GM12878 (cell line): ENCODE measurements around the gene IFITM1. TPM values are rescaled to one million over a fixed set of nuclear protein-coding genes. Genes with fewer than 3 reads are reported as not detected.

Experiments used
- BHLHE40 ChIP-seq, 2 experiments: fragments of 450-650 bp in 1 of 2; IDR thresholded peaks; 2 replicates each; pipeline ENCODE4 v1.6.1; 2011 to 2017; ENCODE audit warnings: low read depth in 2 of 2, borderline replicate concordance in 1 of 2, improper control_type of control experiment in 1 of 2, low read length in 1 of 2, mild to moderate bottlenecking in 1 of 2
- CREM ChIP-seq: IDR thresholded peaks from 2 replicates; pipeline ENCODE4 v1.6.1; 2014; ENCODE audit warnings: antibody characterized with exemption, low read depth
- EP300 ChIP-seq, 2 experiments: fragments of 150-350 bp in 1 of 2; IDR thresholded peaks; 2 replicates each; pipeline ENCODE4 v1.6.1; 2011 to 2012; ENCODE audit warnings: low read depth in 2 of 2, low read length in 2 of 2, borderline replicate concordance in 1 of 2, improper control_type of control experiment in 1 of 2, inconsistent platforms in 1 of 2; ENCODE audit not compliant: control insufficient read depth in 1 of 2
- ETV6 ChIP-seq, 2 experiments: fragments of 450-650 bp in 1 of 2; IDR thresholded peaks in 1 of 2; conservative IDR thresholded peaks in 1 of 2; 2 replicates each; pipeline ENCODE4 v1.6.1; 2014; ENCODE audit warnings: antibody characterized with exemption in 1 of 2, borderline replicate concordance in 1 of 2, low read depth in 1 of 2, mild to moderate bottlenecking in 1 of 2, moderate library complexity in 1 of 2
- HCFC1 ChIP-seq: fragments of 150-350 bp; IDR thresholded peaks from 2 replicates; pipeline ENCODE4 v1.6.1; 2014; ENCODE audit warnings: low read length
- HDAC2 ChIP-seq: fragments of 200-600 bp; sonication (generic); IDR thresholded peaks from 2 replicates; pipeline ENCODE4 v1.6.1; 2017
- IKZF1 ChIP-seq: fragments of 450-650 bp; conservative IDR thresholded peaks from 2 replicates; pipeline ENCODE4 v1.6.1; 2017; ENCODE audit warnings: antibody characterized with exemption, mild to moderate bottlenecking
- MEF2B ChIP-seq: fragments of 450-650 bp; IDR thresholded peaks from 2 replicates; pipeline ENCODE4 v1.6.1; 2018; ENCODE audit warnings: mild to moderate bottlenecking, moderate library complexity; ENCODE audit not compliant: partially characterized antibody, poor library complexity, severe bottlenecking
- MTA3 ChIP-seq: IDR thresholded peaks from 2 replicates; pipeline ENCODE4 v1.6.1; 2012; ENCODE audit warnings: low read length, inconsistent platforms, borderline replicate concordance
- NFIC ChIP-seq: IDR thresholded peaks from 2 replicates; pipeline ENCODE4 v1.6.1; 2012; ENCODE audit warnings: low read depth, mild to moderate bottlenecking, inconsistent platforms, low read length, moderate library complexity
- NKRF ChIP-seq: fragments of 450-650 bp; conservative IDR thresholded peaks from 2 replicates; pipeline ENCODE4 v1.6.1; 2017; ENCODE audit warnings: mild to moderate bottlenecking, moderate library complexity
- POLR2AphosphoS2 ChIP-seq: IDR thresholded peaks from 2 replicates; pipeline ENCODE4 v1.6.1; 2011; ENCODE audit warnings: low read depth, mild to moderate bottlenecking, low read length, improper control_type of control experiment, moderate library complexity
- REST ChIP-seq: IDR thresholded peaks from 2 replicates; pipeline ENCODE4 v1.6.1; 2012; ENCODE audit warnings: mild to moderate bottlenecking, low read depth, low read length
- TAF1 ChIP-seq: IDR thresholded peaks from 2 replicates; pipeline ENCODE4 v1.6.1; 2011; ENCODE audit warnings: mild to moderate bottlenecking, low read depth, low read length, borderline replicate concordance
- WRNIP1 ChIP-seq: IDR thresholded peaks from 2 replicates; pipeline ENCODE4 v1.6.1; 2011; ENCODE audit warnings: low read depth, low read length, improper control_type of control experiment, borderline replicate concordance
- ZBTB33 ChIP-seq: fragments of 450-650 bp; IDR thresholded peaks from 2 replicates; pipeline ENCODE4 v1.6.1; 2017; ENCODE audit warnings: mild to moderate bottlenecking
- polyA plus RNA-seq, 11 experiments: library from polyadenylated mRNA; depleted of rRNA in 4 of 11; unstranded in 6 of 11; stranded (reverse) in 5 of 11; fragments of >200 nt; fragmentation: Nextera tagmentation in 4 of 11; fragmentation: Illumina TruSeq in 1 of 11; extraction: Ambion mirVana in 4 of 11; extraction: Trizol in 1 of 11; gene quantifications; 1 replicate in 1 of 11; 2 replicates in 10 of 11; pipeline versions ENCODE4 v1.2.1 to v1.2.3, GENCODE V29; 2011 to 2016; ENCODE audit warnings: inconsistent platforms in 2 of 11, missing spikeins in 2 of 11, low read depth in 1 of 11
- total RNA-seq, 4 experiments: library from RNA; depleted of rRNA in 3 of 4; stranded (reverse); fragments of >200 nt in 3 of 4; fragmentation: Illumina TruSeq in 1 of 4; extraction: Trizol in 1 of 4; gene quantifications; 2 replicates each; pipeline versions ENCODE4 v1.2.1 to v1.2.3, GENCODE V29; 2013 to 2021
- TF ChIP-seq, protein P1 (sequence below): IDR thresholded peaks from 2 replicates; pipeline ENCODE4 v1.6.1; 2012; ENCODE audit warnings: low read depth, low read length, improper control_type of control experiment
- TF ChIP-seq, protein P2 (sequence below): IDR thresholded peaks from 2 replicates; pipeline ENCODE4 v1.6.1; 2012; ENCODE audit warnings: low read depth, low read length, improper control_type of control experiment

The IFITM1 gene
- total and polyA plus RNA-seq, 10 of the 15 experiments (the other 5 are each of a cell fraction or from before 2014, with no cell fraction given), result 396 to 2,788 (median 607) TPM

GRCh38 chr11:326842-327580 lies 13.2 kb downstream of the IFITM1 start (continued):
- TF ChIP-seq, protein P1, sequence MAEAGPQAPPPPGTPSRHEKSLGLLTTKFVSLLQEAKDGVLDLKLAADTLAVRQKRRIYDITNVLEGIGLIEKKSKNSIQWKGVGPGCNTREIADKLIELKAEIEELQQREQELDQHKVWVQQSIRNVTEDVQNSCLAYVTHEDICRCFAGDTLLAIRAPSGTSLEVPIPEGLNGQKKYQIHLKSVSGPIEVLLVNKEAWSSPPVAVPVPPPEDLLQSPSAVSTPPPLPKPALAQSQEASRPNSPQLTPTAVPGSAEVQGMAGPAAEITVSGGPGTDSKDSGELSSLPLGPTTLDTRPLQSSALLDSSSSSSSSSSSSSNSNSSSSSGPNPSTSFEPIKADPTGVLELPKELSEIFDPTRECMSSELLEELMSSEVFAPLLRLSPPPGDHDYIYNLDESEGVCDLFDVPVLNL, result no peak
- TF ChIP-seq BHLHE40 (IDR thresholded peaks at IDR 0.05; ENCODE audit: borderline replicate concordance in 1 of 2, low read depth in 2 of 2, low read length in 1 of 2), result peak; percentile 98 to 99
- peak; percentile 85 for TF ChIP-seq NFIC
- TF ChIP-seq MEF2B, result peak; percentile 79
- peak; percentile 82; the same call in 1 of the 2 replicates for TF ChIP-seq MTA3
- peak in 1 of 2 experiments; percentile 94; a peak in 2 of 4 replicates for TF ChIP-seq ETV6 (conservative IDR thresholded peaks at IDR 0.05 in 1 of 2, IDR thresholded peaks at IDR 0.05 in 1 of 2; ENCODE audit: borderline replicate concordance in 1 of 2, low read depth in 1 of 2)
- no peak for TF ChIP-seq POLR2AphosphoS2
- no peak for TF ChIP-seq NKRF
- TF ChIP-seq EP300 (IDR thresholded peaks at IDR 0.05; ENCODE audit: borderline replicate concordance in 1 of 2, control insufficient read depth in 1 of 2, low read depth in 2 of 2, low read length in 2 of 2), result peak; percentile 87 to 89
- TF ChIP-seq REST, result no peak
- TF ChIP-seq HDAC2, result no peak
- TF ChIP-seq HCFC1, result no peak
- TF ChIP-seq CREM, result peak; percentile 87
- TF ChIP-seq, protein P2, sequence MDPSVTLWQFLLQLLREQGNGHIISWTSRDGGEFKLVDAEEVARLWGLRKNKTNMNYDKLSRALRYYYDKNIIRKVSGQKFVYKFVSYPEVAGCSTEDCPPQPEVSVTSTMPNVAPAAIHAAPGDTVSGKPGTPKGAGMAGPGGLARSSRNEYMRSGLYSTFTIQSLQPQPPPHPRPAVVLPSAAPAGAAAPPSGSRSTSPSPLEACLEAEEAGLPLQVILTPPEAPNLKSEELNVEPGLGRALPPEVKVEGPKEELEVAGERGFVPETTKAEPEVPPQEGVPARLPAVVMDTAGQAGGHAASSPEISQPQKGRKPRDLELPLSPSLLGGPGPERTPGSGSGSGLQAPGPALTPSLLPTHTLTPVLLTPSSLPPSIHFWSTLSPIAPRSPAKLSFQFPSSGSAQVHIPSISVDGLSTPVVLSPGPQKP, result 0 out of 2 replicates have a peak, but pooled peaks have one; percentile 51
- TF ChIP-seq IKZF1, result peak; percentile 95
- no peak for TF ChIP-seq WRNIP1
- TF ChIP-seq ZBTB33, result no peak
- no peak for TF ChIP-seq TAF1
